Transverse colon (tissue), 4 donors: ENCODE data around the gene ZBTB7A.

ENCODE experiments used
- POLR2AphosphoS5 ChIP-seq, 3 donors: sonication (generic); formaldehyde crosslinking; IDR thresholded peaks; one replicate each; pipeline ENCODE4 v1.6.1; 2016; ENCODE audit warnings: antibody characterized with exemption in 3 of 3
- TF ChIP-seq, protein P1 (sequence below), 5 experiments: fragments of 200-600 bp in 3 of 5; fragments of 450-650 bp in 2 of 5; sonication (generic) in 3 of 5; IDR thresholded peaks; 1 replicate in 2 of 5; 2 replicates in 3 of 5; pipeline ENCODE4 v1.5.1; 2016 to 2017; ENCODE audit warnings: antibody characterized with exemption in 5 of 5, inconsistent platforms in 3 of 5, mild to moderate bottlenecking in 2 of 5, moderate library complexity in 1 of 5

DNA sequence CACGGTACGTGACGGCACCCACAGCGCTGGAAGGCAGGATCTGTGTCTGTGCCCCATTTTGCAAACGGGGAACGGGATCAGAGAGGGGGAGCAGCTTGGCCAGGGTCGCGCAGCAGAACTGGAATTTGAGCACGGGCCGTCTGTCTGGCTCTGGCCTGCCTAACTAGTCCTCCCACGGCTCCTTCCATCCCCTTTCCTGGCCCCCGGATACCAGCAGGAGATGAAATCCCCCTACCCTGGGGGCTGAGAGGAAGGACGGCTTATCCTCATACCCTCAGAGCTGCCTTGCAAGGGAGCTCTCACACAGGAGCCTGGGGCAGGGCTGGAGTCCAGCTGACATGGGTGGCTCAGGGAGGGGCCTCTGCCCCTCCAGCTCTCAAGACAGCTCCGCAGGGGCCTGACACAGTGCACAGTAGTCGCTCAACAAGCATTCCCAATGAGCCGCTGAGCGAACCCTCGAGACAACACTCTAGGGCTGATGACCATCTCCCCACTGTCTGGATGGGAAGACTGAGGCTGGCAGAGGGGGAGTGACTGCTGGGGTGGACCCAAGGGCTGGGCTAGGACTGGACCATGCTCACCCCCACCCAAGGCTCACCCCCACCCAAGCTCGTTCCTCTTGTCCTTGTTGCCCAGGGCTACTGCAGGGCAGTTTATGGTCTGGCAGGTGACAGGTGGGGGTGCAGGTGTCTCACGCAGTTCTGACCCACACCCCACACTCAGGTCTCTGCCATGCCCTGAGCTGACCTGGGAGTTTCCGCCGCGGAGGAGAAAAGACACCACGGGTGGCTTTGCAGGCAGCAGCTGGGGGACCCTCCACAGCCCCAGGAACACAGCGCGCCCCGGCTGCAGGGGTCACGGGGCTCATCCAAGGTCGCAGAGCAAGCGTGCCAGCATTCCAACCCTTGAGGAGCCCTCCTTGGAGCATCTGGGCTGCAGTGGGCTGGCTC lies 4.0 kb downstream of the ZBTB7A start:
- TF ChIP-seq POLR2AphosphoS5 (IDR thresholded peaks at IDR 0.05) = no peak
- TF ChIP-seq, protein P1, sequence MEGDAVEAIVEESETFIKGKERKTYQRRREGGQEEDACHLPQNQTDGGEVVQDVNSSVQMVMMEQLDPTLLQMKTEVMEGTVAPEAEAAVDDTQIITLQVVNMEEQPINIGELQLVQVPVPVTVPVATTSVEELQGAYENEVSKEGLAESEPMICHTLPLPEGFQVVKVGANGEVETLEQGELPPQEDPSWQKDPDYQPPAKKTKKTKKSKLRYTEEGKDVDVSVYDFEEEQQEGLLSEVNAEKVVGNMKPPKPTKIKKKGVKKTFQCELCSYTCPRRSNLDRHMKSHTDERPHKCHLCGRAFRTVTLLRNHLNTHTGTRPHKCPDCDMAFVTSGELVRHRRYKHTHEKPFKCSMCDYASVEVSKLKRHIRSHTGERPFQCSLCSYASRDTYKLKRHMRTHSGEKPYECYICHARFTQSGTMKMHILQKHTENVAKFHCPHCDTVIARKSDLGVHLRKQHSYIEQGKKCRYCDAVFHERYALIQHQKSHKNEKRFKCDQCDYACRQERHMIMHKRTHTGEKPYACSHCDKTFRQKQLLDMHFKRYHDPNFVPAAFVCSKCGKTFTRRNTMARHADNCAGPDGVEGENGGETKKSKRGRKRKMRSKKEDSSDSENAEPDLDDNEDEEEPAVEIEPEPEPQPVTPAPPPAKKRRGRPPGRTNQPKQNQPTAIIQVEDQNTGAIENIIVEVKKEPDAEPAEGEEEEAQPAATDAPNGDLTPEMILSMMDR (IDR thresholded peaks at IDR 0.05) = no peak
